Measurements from ENCODE around the gene GRIFIN. TPM values are rescaled to one million over a fixed set of nuclear protein-coding genes. Genes with fewer than 3 reads are reported as not detected.

GRIFIN gene, protein sequence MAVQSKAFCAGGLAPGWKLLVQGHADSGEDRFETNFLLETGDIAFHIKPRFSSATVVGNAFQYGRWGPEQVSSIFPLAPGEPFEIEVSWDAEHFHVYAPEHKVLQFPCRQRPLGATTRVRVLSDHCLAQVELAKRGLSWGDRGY
- polyA plus RNA-seq (2013, experiment 1 of 2; ENCODE audit: insufficient read length), result not detected
- not detected for polyA plus RNA-seq (2013, experiment 2 of 2; ENCODE audit: insufficient read length)

DNA sequence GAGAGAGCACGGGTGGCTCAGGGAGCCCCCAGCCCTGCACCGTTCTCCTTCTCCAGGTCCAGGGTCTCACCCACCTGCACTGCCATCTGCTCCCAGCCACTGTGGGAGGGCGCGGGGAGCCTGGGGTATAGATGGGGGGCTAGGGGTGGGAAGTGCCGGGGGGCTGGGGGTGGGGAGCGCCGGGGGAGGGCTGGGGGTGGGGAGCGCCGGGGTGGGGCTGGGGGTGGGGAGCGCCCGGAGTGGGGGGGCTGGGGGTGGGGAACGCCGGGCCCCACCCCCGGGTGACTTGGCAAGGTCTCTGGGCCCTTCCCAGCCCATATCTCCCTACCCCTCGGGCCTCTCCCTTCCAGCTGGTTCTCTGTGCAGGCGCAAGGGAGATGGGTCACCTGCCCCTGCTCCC, at the start of gene GRIFIN:
Gene GRIFIN, minus strand, starts transcription at position 101 of the 400 bp plus-strand sequence. Its CDS starts 15 bp downstream, at position 86.
- DNase-seq, result no peak

DNA sequence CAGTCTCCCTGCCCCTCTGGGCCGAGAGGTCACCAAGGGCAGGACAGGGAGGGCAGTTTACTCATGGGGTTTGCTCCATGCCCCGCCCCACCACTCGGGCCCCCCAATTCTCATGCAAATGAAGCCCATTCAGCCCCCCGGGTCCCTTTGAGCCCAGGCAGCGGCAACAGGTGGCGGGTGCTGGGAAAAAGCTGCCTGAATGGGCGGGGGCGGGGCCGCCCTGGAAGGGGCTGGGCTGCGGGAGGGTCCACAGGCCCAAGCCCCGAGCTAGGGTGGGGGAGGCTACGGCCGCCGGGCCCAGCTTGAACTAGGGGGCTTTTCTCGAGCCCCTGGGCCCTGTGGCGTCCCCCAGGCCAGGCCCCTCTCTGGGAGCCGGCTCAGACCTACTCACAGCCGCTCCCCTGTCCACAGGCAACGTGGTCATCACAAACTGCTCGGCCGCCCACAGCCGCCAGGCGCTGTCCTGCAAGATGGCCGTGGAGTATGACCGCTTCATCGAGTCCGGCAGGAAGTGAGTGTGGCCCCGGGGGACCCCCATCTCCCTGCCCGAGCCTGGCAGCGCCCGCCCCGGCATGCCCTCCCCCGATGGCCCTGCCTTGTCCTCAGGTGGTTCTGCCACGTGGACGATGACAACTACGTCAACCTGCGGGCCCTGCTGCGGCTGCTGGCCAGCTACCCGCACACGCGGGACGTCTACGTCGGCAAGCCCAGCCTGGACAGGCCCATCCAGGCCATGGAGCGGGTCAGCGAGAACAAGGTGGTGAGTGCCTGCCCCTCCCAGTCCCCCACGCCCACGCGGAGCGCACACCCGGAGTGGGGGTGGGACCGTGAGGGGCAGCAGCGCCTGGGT, 48.8 kb upstream of the GRIFIN start:
- DNase-seq, result no peak

DNA sequence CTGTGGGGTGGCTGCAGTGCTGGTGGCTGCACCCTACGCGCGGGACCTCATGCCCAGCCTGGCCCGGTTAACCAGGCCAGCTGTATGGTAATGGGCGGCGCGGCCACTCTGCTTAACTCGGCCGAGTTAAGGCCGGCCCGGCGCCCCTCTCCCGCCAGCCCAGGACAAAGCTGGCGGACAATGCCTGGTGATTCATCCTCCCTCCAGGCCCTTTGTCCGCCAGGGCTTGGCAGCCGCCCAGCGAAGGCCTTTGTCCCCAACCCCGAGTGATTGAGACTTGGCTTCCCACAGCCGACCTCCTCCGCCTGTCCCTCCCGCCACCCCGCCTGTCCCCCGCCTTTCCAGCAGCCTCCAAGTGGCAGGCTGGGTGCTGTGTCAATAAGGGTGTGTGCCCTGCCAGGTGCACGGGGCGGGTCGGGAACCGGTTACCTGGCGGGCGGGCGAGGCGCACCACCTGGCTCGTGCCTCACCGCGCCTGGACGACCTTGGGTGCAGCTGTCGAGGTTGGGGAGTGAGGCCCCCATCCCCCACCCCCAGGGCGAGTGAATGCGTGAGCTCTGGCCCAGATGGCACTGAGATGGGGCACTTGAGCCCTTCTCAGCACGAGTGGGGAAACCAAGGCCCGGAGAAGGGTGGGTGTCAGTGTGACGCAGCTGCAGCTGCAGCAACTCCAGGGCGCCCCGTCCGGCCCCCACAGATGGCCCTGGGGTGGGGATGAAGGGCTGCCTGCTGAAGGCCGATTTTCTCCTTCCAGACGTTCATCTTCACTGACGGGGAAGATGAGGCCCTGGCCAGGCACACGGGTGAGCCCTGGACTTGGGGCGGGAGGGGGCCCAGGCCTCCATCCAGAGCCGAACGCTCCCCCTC, 48.0 kb upstream of the GRIFIN start:
- DNase-seq, result peak; percentile 71

DNA sequence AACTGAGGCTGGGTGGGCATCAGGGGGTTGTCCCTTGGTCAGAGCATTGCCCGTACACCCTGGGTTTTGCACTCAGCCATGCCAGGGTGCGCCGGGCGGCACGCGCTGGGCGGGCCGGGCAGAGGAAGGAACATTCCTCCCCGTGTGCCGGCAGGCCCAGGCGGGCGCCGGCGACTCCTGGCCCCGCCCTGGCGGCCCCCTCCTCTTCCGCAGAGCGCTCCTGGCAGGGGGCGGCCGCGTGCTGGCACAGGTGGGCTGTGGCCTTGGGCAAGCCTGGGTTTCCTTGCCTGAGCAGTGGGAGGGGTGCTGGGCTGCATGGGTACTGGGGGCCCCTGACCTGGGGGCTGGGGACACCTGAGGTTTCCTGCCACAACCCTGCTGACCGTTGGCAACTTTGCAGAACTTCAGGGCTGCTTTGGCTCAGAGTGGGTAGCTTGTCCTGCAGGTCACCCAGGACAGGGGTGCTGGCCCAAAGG, 47.3 kb upstream of the GRIFIN start:
- DNase-seq, result no peak

DNA sequence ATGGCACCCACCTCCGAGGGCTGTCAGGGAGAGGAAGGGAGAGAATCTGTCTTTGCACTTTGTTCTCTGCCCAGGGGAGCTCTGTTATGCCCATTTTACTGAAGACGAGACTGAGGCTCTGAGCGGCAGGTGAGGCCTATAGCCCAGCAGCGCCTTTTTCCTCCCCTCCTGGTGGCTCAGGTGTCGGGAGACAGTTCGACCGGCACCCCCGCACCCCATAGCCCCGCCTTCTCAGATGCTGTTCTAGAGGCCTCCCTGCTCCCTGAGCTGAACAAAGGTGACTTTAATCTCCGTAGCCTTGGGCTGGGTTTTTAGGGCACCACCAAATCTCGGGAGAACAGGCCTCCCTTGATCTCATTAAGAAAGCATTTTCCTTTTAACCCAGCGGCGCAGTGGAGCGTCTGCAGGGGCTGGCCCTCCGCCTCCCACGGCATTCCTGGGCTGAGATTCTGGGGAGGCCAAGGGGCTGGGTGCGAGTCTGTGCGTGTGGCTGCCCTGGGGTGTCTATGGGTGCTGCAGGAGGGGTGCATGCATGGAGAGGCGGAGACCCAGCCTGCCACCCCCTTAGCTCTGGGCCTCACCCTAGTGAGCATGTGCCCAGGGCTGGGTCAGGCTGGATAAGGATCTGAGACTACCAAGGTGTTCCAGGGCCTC, 46.7 kb upstream of the GRIFIN start:
- peak; percentile 53 for DNase-seq

DNA sequence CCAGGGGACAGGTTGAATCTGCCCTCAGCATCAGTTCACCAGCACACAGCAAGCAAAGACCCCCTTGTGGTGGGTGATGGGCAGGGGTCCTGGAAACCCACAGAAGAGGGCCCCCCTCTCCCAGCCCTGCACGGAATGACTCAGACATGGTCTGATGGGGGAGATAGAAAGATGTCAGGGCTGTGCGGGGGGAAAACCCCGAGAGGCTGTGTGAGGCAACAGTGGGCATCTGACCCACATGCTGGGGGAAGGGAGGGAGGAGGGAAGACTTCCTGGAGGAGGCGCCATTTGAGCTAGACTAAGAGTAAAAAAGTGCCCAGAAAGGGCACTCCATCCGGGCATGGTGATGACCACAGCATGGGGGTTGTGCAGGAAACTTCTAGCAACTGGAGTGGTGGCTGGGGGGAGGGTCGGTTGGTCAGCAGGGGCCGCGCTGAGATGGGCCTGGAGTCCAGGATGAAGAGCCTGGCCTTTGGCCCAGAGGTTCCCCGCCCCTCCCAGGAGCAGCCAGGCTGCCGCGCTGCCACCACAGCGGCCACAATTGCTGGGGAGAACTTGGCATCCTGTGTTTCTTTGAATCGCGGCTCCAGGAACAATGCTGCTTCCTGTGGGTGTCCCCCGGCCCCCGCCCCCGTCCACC, 45.9 kb upstream of the GRIFIN start:
- no peak for DNase-seq

DNA sequence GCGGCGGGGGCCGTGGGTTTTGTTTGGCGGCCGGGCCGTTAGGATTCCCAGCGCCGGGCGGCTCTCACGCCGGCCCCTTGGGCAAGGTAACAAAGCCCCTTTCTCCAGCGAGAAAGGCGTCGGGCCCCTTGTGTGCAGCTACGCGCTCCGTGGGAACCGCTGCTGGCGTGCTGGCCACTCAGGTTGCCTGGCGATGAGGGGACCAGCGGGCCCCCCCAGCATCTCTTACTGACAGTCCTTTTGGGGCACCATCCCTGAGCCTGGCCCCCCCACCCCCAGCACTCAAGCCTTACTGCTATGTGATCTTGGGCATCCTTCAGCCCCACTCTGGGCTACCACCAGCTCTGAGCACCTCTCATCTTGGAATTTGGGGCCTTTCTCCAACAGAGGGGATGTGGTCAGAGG, 45.1 kb upstream of the GRIFIN start:
- DNase-seq, result no peak

DNA sequence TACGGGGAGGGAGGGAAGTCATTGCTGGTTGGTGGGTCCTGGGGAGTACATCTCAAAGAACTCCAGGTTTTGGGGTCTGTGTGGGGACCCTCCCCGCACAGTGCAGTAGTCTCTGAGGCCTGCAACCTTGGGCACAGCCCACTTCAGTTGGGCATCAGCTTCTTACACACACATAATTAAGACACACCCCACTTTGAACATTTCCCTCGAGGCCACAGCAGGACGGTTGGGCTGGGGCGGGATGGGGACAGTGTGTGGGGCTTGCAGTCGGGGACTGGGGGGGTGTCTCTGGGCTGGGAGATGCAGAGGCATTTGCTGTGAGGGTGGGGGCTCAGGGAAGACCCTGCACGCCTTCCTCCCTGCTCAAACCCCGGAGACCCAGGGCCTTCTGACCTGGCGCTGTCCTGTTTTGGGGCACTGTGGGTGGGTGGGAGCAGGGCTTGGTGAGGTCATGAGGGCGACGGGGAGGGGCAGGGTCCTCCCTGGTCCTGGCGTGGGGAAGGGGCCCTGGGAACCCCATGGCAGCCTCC, 44.6 kb upstream of the GRIFIN start:
- peak; percentile 44 for DNase-seq

DNA sequence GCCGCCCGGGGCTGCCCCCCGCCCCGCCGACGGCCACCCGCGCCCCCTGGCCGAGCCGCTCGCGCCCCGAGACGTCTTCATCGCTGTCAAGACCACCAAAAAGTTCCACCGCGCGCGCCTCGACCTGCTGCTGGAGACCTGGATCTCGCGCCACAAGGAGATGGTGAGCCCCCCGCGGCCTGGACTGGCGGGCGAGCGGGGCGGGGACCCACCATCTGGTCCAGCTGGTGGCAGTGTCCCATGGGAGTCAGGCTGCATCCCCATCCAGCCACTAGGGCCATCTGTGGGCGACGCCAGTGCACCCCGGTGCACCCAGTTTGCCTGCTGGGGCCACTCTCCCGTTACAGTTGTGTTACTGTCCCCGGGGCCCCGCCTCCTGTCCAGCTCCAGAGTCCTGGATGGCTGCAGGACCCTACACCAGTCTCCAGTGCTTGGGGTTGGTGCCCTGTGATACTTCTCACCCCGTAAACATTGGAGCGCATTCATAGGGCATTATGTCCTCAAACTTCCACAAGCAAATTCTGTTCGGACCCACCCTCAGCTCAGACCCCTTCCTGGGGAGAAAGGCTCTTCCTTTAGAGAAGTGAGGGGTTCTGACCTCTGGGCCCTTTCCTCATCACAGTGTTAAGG, 44.0 kb upstream of the GRIFIN start:
- no peak for DNase-seq

DNA sequence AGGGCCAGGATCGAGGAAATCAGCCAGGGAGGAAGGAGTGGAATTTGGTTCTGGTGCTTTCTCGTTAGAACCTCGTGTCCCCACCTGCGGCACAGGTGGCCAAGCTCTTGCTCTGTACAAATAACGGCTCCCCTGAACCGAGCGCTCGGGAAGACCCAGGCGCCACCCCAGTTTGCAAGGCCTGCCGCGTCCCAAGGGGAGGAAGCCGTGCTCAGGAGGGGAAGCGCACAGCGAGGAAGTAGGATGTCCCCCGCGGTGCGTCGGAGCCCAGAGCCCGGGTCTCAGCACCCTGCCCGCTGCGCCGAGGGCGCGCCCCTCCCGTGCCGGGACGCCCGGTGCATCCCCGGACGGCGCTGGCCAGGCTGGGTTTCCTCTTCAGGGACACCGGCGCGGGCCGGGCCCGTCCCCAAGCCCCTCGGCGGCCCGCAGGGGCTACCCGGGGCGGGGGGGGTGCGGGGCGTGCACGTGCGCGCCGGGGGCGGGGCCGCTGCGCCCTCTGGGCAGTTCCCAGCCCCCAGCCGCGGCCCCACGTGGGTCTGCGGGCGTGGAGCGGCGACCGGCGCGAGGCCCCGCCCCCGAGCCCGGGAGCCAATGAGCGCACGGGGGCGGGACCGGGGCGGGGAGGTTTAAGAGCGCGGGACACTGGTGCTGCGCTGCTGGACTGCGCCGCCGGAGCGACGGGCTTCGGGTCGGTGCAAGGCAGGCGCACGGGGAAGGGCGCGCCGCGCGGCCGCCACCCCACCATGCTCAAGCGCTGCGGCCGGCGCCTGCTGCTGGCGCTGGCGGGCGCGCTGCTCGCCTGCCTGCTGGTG, 43.1 kb upstream of the GRIFIN start, which contains the start of gene LFNG:
Gene LFNG, plus strand, starts transcription at position 656 of the 812 bp plus-strand sequence. Its CDS starts 88 bp downstream, at position 744.
- peak; percentile 88 for DNase-seq

DNA sequence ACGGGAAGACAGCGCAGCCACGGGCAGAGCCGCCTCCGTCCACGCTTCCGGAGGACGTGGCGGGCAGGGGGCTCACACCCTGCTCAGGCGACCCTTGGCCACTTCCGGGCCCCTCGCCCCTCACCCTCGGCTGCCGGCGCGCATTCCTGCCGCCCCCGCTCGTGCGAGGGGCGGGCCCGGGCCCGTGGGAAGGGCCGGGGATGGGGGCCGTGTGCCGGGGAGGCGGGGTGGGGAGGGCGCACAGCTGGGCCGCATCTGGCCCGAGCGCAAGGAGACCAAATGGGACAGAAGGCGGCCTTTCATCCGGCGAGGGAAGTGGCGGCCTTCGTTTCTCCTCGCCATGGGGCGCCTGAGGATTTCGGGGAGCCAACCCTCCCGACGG, 42.5 kb upstream of the GRIFIN start:
- no peak for DNase-seq

DNA sequence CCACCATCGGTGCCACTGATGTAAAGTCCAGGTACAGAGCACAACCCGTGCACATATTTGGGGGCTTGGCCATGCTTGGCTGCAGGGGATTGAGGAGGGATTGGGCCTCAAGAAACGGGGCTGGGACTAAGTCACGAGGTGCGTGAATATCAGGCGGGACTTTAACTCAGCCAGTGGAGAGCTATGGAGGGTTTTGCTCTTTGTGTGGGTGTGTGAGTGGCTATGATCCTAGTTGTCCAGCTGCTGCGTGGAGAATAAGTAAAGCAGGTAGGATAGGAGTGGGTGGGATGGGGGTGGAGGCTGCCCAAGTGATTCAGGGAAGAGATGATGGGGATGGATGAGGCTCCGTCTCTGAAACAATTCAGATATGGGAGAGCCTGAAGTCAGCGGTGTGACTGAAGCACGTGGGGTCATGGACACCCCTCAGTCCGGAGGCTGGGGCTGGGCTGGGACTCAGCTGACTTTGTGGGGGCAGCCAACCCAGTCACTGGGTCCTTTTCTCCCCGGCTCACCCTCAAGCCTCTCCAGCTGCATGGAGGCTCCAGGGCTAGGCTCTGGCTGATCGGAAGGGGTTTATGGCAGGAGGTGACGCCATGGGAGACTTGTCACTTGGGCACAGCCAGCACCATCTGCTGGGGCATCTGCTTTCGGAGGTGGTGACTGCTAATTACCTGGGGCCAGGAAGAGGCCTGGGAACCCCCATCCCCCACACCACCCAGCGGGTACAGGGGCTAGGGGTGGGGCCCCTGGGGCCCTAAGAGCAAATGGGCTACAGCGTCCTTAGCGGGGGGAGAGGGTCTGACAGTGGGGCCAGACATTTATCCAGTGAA, 41.7 kb upstream of the GRIFIN start:
- DNase-seq, result no peak

DNA sequence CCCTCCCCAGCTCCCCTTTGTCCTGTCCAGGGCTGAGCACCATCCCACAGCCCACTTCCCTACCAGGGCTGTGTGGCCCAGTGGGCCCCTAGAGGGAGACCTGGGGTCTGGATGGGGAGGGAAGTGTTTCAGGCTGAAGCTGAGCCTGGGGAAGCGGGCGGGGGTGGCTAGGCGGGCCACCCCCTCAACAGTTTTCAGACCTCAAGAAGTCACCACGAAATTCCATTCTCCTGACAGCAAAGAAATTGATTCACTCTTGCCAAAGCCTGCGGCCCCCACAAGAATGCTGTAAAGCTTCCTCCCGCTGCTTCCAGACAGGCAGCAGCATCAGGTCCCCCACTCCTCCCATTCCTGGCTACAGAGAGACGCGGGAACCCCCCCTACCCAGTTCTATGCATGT, 40.8 kb upstream of the GRIFIN start:
- peak; percentile 97 for DNase-seq

DNA sequence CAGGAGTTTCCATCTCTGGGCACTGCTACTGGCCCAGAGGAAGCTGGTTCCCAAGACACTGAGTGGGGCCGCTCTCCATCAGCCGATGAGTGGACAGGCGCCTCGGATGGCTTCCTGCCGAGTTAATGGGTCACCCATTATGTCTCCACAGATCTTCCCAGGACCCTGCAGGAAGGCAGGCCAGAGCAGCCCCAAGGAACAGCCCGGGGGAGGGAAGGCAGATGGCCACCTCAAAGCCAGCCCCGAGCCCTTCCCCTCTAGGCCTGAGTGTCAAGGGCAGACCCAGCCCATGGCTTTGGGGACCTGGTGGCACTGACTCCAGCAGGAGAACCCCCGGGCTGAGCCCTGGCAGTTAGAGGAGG, 40.0 kb upstream of the GRIFIN start:
- DNase-seq, result no peak

DNA sequence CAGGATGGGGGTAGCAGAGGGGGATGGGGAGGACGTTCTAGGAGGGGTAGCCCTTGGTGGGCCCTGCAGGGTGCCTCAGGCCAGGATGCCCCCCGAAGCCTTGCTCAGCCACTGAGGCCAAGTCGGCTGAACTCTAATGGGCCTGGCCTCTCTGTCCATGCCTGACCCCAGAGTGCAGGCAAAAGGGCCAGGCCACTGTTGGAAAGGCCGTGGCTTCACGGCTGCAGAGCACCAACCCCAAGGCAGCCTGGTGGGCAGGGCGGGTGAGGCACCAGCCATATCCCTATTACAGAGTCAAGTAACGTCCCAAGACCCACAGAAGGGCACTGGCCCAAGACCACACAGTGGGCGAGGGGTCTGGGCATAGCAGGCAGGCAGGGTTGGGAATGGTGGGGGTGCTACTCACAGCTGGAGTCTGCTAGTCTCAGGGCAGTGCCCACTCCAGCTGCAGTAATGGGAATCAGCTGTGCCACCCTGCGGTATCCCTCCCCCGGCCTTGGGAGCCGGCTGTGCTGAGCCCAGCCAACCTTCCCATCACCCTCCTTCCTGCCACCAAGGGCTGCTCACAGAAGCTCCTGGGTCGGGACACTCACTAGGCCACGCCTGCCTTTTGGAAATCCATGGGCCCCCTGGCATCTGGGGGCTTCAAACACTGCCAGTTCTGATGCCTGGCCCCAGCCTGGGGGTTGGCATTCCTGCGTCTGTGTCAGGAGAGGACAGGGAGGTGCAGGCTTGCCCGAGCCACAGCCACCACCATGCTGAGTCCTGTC, 39.4 kb upstream of the GRIFIN start:
- DNase-seq, result no peak

DNA sequence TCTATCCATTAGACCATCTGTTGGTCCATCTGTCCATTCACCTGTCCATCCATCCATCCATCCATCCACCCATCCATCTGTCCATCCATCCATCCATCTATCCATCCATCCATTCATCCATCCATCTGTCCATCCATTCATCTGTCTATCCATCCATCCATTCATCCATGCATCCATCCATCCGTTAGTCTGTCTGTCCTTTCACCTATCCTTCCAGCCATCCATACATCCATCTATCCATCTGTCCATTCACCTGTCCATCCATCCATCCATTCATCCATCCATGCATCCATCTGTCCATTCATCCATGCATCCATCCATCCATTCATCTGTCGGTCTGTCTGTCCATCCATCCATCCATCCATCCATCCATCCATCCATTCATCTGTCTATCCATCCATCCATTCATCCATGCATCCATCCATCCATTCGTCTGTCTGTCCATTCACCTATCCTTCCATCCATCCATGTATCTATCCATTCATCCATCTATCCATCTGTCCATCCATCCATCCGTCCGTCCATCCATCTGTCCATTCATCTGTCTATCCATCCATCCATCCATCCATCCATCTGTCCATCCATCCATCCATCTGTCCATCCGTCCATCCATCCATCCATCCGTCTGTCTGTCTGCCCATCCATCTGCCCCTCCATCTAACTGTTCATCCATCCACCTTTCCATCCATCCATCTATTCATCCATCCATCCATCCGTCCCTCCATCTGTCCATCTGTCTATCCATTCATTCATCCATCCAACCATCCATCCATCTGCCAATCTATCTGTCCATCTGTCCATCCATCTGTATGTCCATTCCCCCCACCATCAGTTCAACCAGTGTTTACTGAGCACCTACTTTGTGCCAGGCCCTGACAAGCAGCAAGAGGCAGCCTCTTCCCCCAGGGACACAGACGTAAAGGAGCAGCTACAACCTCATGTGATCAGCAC, 38.5 kb upstream of the GRIFIN start:
- DNase-seq, result no peak

DNA sequence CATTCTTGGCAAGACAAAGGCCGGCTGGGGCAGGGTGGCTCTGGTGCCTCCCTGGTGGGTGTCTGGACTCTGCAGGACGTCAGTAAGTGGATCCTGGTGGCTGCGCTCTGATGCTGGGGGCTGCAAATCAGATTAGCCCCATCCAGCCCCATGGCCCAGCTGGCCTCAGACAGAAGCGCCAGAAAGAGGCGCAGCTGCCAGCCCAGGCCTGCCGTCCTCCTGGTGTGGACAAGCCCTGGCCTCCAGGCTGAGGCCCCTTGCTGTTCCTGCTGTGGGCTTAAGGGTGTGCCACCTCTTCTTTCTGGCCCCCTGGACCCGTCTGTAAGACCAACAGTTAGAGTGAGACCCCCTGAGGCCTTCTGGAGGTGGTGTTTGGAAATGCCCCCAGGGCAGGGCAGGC, 37.5 kb upstream of the GRIFIN start:
- no peak for DNase-seq
